8988T (cell line): ENCODE data around the gene EIF4H.

Experiments used
- DNase-seq: peaks from one replicate; pipeline ENCODE4 v3.0.0; 2011

Gene EIF4H

GRCh38 chr7:74228951-74229900 lies 55.1 kb downstream of the EIF4H start:
- no peak for DNase-seq

- no peak for DNase-seq
These were observed 56.5 kb downstream of the EIF4H start for GRCh38 chr7:74230446-74231231.

- no peak for DNase-seq
These were observed 57.1 kb downstream of the EIF4H start for GRCh38 chr7:74231232-74231590.

GRCh38 chr7:74233655-74234285 lies 59.6 kb downstream of the EIF4H start:
- no peak for DNase-seq

- DNase-seq, result no peak
These were observed 61.5 kb downstream of the EIF4H start for GRCh38 chr7:74235518-74236268.

GRCh38 chr7:74236284-74236683 lies 62.1 kb downstream of the EIF4H start:
- DNase-seq, result no peak

- DNase-seq, result no peak
These were observed 66.3 kb downstream of the EIF4H start for GRCh38 chr7:74240482-74240881.

GRCh38 chr7:74242122-74242443 lies 67.9 kb downstream of the EIF4H start:
- no peak for DNase-seq

- DNase-seq, result no peak
These were observed 72.3 kb downstream of the EIF4H start for GRCh38 chr7:74246497-74246896.
